AG04449 (cell line): ENCODE measurements around the gene TMEM271.

ENCODE experiments used
- CTCF ChIA-PET: fragments of 350-600 bp; formaldehyde crosslinking; extraction: SDS; loops from one replicate; lab custom pipeline; 2021; ENCODE audit warnings: antibody characterized with exemption; lab: Yijun Ruan, JAX
- POLR2A ChIA-PET: fragments of 400-600, 350-600 bp; formaldehyde crosslinking; extraction: SDS; loops from one replicate; lab custom pipeline; 2020; ENCODE audit warnings: antibody characterized with exemption, inconsistent platforms; lab: Yijun Ruan, JAX
- DNase-seq: peaks from one replicate; pipeline ENCODE4 v3.0.0-alpha.2; 2010; ENCODE audit warnings: low read depth, low spot score
- H3K4me3 ChIP-seq: 2 replicates; pipeline ENCODE4 v1.5.1; 2011; ENCODE audit warnings: low read depth, mild to moderate bottlenecking, control low read depth, low read length
- TF ChIP-seq, protein P1 (sequence below): IDR thresholded peaks from one replicate; pipeline ENCODE4 v1.5.1; 2011; ENCODE audit warnings: mild to moderate bottlenecking, moderate library complexity, low read length, control low read depth, inconsistent platforms; ENCODE audit not compliant: insufficient read depth; ENCODE audit errors: missing control alignments

The TMEM271 gene

GRCh38 chr4:548976-549375 is 27.1 kb downstream of the TMEM271 start:
- POLR2A ChIA-PET: interaction anchor here (0.7 kb wide), 1 partner anchor 24 kb away, joined by 3 read pairs; no protein-coding TSS in a partner anchor
- CTCF ChIA-PET: no interaction called here
- TF ChIP-seq, protein P1, sequence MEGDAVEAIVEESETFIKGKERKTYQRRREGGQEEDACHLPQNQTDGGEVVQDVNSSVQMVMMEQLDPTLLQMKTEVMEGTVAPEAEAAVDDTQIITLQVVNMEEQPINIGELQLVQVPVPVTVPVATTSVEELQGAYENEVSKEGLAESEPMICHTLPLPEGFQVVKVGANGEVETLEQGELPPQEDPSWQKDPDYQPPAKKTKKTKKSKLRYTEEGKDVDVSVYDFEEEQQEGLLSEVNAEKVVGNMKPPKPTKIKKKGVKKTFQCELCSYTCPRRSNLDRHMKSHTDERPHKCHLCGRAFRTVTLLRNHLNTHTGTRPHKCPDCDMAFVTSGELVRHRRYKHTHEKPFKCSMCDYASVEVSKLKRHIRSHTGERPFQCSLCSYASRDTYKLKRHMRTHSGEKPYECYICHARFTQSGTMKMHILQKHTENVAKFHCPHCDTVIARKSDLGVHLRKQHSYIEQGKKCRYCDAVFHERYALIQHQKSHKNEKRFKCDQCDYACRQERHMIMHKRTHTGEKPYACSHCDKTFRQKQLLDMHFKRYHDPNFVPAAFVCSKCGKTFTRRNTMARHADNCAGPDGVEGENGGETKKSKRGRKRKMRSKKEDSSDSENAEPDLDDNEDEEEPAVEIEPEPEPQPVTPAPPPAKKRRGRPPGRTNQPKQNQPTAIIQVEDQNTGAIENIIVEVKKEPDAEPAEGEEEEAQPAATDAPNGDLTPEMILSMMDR: no peak
- H3K4me3 ChIP-seq: no peak overlapping the region
- no peak for DNase-seq

DNA sequence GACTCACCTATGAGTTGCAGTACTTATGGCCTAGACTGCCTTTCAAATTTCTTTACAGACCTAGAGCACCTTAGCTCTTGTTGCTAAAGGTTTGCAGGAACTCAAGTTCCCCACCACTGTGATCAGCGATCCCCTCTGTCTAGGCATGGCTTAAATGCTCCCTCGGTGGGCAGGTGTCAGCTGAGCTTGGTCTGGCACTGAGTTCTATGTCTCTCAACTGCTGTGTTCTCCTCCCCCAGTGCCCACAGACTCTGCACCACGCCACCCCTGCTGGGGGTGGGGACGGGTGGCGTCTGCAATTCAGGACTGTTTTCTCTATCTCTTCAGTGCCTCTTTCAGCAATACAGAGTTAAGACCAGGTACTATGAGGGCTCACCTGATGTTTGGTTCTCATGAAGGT is 30.5 kb downstream of the TMEM271 start:
- ChIA-PET POLR2A (no interaction called here), CTCF (no interaction called here)
- H3K4me3 ChIP-seq: no peak overlapping the region
- DNase-seq: no peak
- TF ChIP-seq, protein P1: no peak

- TF ChIP-seq, protein P1: no peak
- POLR2A ChIA-PET: no interaction called here
- CTCF ChIA-PET: no interaction called here
Measured at GRCh38 chr4:544386-545105, 31.5 kb downstream of the TMEM271 start.

DNA sequence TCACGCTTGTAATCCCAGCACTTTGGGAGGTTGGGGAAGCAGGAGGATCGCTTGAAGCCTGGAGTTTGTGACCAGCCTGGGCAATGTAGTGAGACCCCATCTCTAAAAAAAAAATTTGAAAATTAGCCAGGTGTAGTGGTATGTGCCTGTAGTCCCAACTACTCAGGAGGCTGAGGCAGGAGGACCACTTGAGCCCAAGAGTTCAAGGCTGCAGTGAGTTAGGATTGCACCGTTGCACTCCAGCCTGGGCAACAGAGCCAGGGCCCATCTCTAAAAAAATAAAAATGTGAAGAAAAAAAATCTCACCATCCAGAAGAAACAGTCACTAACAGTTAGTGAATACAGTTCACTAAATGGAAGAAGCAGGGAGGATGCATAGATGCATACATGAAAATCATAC is 34.8 kb downstream of the TMEM271 start:
- DNase-seq: no peak
- CTCF ChIA-PET: no interaction called here
- POLR2A ChIA-PET: no interaction called here
- no peak overlapping the region for H3K4me3 ChIP-seq
- TF ChIP-seq, protein P1: no peak

More at GRCh38 chr4:544386-545105, 31.5 kb downstream of the TMEM271 start:
- H3K4me3 ChIP-seq: no peak overlapping the region
- DNase-seq: no peak

GRCh38 chr4:538542-539142 is 37.5 kb downstream of the TMEM271 start:
- ChIA-PET CTCF (interaction anchor here (1.2 kb wide), 1 partner anchor 135 kb away, joined by 3 read pairs; the partner anchor contains the start of gene ATP5ME), POLR2A (no interaction called here)
- DNase-seq: no peak
- no peak overlapping the region for H3K4me3 ChIP-seq
- TF ChIP-seq, protein P1: no peak
